Stomach smooth muscle (tissue), 2 donors: ENCODE results near the gene UBXN11.
A peak's percentile ranks its signal among the peaks of the same experiment; 100 is the strongest.

ENCODE experiments used
- H3K27ac ChIP-seq: one replicate; pipeline ENCODE4 v1.7.0; 2013; ENCODE audit warnings: mild to moderate bottlenecking, low read length, inconsistent platforms
- H3K27me3 ChIP-seq, 2 donors: one replicate each; pipeline ENCODE4 v1.7.0; 2013; ENCODE audit warnings: low read length in 2 of 2; ENCODE audit not compliant: insufficient read depth in 2 of 2, control insufficient read depth in 1 of 2
- H3K36me3 ChIP-seq, 2 donors: one replicate each; pipeline ENCODE4 v1.7.0; 2013; ENCODE audit warnings: low read length in 2 of 2; ENCODE audit not compliant: control insufficient read depth in 2 of 2, insufficient read depth in 2 of 2
- H3K4me1 ChIP-seq: one replicate; pipeline ENCODE4 v1.7.0; 2013; ENCODE audit warnings: low read length; ENCODE audit not compliant: control insufficient read depth, insufficient read depth
- H3K4me3 ChIP-seq, 2 donors: one replicate each; pipeline ENCODE4 v1.7.0; 2013; ENCODE audit warnings: low read length in 2 of 2
- H3K9ac ChIP-seq, 2 donors: one replicate each; pipeline ENCODE4 v1.7.0; 2013; ENCODE audit warnings: low read length in 2 of 2, mild to moderate bottlenecking in 1 of 2
- H3K9me3 ChIP-seq, 2 donors: one replicate each; pipeline ENCODE4 v1.7.0; 2013; ENCODE audit warnings: low read length in 2 of 2; ENCODE audit not compliant: control insufficient read depth in 2 of 2
- donor health status: healthy.
- donor health status: Pancreatic carcinoma.

UBXN11 gene

GRCh38 chr1:26277261-26277661 lies 29.2 kb downstream of the UBXN11 start:
- Histone ChIP-seq H3K9me3 (no peaks in the 10 kb centered on the region), H3K36me3 (peaks cover 0 to 2% of the 10 kb centered on the region in 2 donors), H3K9ac (no peak overlapping the region), H3K27ac (peak overlapping the region; percentile 37), H3K27me3 (no peaks in the 10 kb centered on the region), H3K4me3 (no peak overlapping the region), H3K4me1 (peaks cover 58% of the 10 kb centered on the region)

DNA sequence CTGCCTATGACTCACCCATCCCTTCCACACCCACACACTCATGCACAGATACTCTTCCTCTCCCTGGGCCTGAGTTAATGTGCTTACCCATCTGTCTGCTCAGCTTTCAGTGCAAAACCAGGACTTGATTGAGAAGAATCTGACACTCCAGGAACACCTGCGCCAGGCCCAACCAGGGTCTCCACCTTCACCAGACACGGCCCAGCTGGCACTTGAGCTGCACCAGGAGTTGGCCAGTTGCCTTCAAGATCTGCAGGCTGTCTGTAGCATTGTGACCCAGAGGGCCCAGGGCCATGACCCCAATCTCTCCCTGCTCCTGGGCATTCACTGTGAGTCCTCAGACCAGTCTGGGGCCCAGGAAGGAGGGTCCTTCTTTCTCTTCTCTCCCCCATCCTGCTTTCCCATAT lies 30.0 kb downstream of the UBXN11 start:
- H3K4me3 ChIP-seq = peak overlapping the region in 1 of 2 donors; percentile 15
- peaks cover 0 to 7% of the 10 kb centered on the region in 2 donors for H3K36me3 ChIP-seq
- no peaks in the 10 kb centered on the region for H3K27me3 ChIP-seq
- peak overlapping the region in 1 of 2 donors; percentile 47 for H3K9ac ChIP-seq
- peak overlapping the region; percentile 73 for H3K27ac ChIP-seq
- no peaks in the 10 kb centered on the region for H3K9me3 ChIP-seq
- H3K4me1 ChIP-seq = peaks cover 51% of the 10 kb centered on the region

DNA sequence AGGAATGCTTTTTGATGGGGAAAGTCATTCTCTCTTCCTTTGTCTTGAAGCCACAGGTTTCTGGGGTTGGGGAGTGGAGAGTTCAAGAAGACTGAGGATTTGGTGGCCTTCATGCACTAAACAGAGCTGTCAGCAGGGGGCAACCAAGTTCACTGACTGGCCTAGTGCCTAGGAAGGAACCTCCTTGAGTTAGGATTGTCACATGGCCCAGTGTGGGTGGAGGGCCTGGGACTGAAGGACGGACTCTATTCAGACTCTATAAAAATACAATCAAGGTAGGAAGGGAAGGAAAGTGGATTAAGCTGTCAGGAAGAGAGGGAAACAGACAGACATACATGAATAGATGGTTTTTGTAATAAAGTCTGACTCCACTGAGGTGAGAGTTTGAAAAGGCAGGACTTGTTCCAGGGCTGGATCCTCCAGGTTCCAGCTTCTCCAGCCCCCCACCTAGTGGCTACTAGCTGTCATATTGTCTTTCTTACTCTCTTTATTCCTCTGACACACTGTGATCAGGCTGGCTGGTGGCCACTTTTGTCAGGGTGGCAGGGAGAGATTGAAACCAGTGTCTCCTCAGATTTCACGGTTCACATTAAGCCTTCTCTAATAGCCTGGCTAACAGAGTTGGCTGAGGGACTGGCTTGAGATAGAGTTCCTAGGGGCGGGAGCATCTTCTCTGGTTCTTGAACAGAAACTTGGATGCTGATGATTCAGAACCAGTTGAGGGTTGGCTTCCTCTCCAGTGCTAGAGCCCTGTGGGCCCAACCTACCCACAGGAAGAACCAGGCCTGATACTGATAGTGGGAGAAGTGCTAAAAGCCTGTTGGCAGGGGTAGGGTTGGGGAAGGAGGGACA lies 30.6 kb downstream of the UBXN11 start:
- H3K4me3 ChIP-seq = peak overlapping the region in 1 of 2 donors; percentile 40
- H3K27me3 ChIP-seq = no peaks in the 10 kb centered on the region
- peak overlapping the region; percentile 73 for H3K27ac ChIP-seq
- peak overlapping the region; percentile 19 to 47 for H3K9ac ChIP-seq
- no peaks in the 10 kb centered on the region for H3K9me3 ChIP-seq
- H3K4me1 ChIP-seq = peaks cover 45% of the 10 kb centered on the region
- peaks cover 0 to 9% of the 10 kb centered on the region in 2 donors for H3K36me3 ChIP-seq

DNA sequence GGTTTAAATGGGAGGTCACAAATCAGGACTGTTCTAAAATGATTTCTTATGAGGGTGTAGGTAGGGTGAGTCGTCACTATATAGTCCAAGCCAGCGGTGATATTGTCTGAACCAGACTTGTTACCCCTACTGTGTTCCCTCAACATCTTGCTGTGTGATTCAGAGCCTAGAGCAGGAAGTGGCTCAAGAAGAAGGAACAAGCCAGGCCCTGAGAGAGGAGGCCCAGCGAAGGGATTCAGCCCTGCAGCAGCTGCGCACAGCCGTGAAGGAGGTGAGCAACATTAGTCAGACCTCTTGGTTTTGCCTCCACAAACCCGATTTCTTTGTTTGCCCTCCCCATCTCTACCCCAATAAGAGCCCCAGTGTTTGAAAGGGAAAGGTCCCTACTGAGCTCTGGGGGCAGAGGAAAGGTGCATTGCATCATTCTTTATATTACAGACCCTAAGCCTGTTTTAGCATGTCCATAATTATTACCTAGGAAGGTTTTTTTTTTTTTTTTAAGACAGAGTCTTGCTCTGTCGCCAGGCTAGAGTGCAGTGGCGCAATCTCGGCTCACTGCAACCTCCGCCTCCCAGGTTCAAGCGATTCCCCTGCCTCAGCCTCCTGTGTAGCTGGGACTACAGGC lies 31.5 kb downstream of the UBXN11 start:
- Histone ChIP-seq H3K4me3 (no peak overlapping the region), H3K27me3 (no peaks in the 10 kb centered on the region), H3K27ac (no peak overlapping the region), H3K36me3 (peaks cover 0 to 10% of the 10 kb centered on the region in 2 donors), H3K9ac (no peak overlapping the region), H3K9me3 (no peaks in the 10 kb centered on the region), H3K4me1 (peaks cover 36% of the 10 kb centered on the region)

GRCh38 chr1:26269198-26269550 lies 37.3 kb downstream of the UBXN11 start:
- no peaks in the 10 kb centered on the region for H3K27me3 ChIP-seq
- peaks cover 0 to 17% of the 10 kb centered on the region in 2 donors for H3K36me3 ChIP-seq
- no peaks in the 10 kb centered on the region for H3K4me1 ChIP-seq
- H3K9me3 ChIP-seq = no peaks in the 10 kb centered on the region
- H3K9ac ChIP-seq = no peak overlapping the region
- no peak overlapping the region for H3K4me3 ChIP-seq
- no peak overlapping the region for H3K27ac ChIP-seq

DNA sequence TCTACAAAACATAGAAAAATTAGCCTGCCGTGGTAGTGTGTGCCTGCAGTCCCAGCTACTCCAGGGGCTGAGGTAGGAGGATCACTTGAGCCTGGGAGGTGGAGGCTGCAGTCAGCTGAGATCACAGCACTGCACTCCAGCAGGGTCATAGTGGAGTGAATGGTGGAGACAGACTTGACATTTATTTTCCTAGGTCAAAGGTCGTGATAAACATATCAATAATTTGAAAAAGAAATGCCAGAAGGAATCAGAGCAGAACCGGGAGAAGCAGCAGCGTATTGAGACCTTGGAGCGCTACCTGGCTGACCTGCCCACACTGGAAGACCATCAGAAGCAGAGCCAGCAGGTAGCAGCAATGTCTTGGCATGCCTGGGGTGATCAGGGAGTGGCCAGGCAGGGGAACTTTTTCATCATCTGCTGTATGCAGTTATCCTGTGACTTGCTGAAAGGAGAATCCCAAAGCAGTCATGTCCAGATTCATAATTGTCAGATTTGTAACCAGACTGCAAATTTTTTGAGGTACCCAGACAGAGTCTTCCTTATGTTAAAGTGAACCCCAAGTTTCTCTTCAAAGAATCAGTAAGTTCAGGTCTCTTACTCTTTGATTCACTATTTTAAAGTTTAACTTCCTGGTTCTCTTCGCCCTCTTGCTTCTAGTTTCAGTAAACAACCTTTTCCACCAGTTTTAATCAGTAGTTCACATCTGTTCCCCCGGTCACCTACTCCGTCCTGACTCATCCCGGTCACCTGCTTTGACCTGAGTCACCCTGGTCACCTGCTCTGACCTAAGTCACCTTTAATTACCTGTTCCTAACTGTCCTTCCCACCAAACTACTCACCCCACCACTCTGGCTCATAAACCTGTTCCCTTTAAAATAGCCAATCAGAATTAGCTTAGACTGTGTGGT lies 37.9 kb downstream of the UBXN11 start:
- H3K9me3 ChIP-seq = no peaks in the 10 kb centered on the region
- H3K4me1 ChIP-seq = no peaks in the 10 kb centered on the region
- H3K4me3 ChIP-seq = no peak overlapping the region
- H3K27ac ChIP-seq = no peak overlapping the region
- peaks cover 0 to 20% of the 10 kb centered on the region in 2 donors for H3K36me3 ChIP-seq
- H3K27me3 ChIP-seq = no peaks in the 10 kb centered on the region
- no peak overlapping the region for H3K9ac ChIP-seq

DNA sequence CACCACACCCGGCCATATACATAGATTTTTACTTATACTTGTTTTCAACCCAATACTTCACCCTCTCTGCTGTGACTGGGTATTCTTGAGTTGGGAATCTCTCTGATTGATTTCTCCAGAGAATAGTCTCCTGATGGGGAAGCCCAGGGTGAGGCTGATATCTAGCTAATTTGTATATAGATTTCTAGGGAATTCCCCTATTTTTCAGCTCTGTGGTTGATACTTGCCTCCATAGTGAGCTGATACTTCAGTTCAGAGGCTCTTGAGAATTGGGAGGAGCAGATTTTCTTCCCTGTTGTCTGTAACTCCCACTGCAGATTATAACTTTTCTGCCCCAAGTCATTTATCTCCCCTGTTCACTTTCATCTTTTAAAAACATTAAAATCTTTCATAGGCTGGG lies 41.0 kb downstream of the UBXN11 start:
- H3K9me3 ChIP-seq = no peaks in the 10 kb centered on the region
- H3K4me3 ChIP-seq = no peak overlapping the region
- H3K27ac ChIP-seq = no peak overlapping the region
- H3K27me3 ChIP-seq = no peaks in the 10 kb centered on the region
- H3K9ac ChIP-seq = no peak overlapping the region
- no peaks in the 10 kb centered on the region for H3K4me1 ChIP-seq
- peaks cover 0 to 14% of the 10 kb centered on the region in 2 donors for H3K36me3 ChIP-seq

DNA sequence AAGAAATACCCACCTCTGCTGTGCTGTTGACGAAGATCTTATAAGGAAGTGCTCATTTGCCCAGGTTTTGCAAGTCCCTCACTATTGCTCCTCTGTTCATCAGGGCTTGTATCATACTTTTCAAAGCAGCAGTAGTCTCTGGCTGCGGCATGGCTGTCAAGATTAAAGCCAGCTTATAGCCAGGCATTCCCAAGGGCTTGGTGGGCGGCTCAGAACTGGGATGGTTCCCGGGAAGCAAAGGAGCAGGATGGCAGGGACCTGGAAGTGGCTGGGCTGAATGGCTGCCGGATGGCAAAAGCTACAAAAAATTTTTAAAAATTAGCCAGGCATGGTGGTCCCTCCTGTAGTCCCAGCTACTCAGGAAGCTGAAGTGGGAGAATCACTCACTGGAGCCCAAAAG lies 43.2 kb downstream of the UBXN11 start:
- H3K27ac ChIP-seq = no peak overlapping the region
- H3K36me3 ChIP-seq = peaks cover 2 to 20% of the 10 kb centered on the region in 2 donors
- H3K27me3 ChIP-seq = no peaks in the 10 kb centered on the region
- no peaks in the 10 kb centered on the region for H3K9me3 ChIP-seq
- H3K9ac ChIP-seq = no peak overlapping the region
- no peak overlapping the region for H3K4me3 ChIP-seq
- H3K4me1 ChIP-seq = no peaks in the 10 kb centered on the region

DNA sequence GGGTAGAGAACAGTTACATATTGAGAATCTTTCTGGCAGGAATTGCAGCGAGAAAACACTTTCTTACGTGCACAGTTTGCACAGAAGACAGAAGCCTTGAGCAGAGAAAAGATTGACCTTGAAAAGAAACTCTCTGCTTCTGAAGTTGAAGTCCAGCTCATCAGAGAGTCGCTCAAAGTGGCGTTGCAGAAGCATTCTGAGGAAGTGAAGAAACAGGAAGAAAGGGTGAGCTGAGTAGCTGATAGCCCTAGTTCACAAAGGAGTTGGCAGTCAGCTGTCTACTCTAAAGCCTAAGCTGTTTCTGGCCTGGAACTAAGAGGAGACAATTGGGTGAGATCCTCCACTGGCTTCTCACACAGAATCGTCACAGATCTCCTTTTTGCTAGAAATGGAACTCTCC lies 46.9 kb downstream of the UBXN11 start:
- Histone ChIP-seq H3K27ac (no peak overlapping the region), H3K36me3 (peaks cover 6 to 31% of the 10 kb centered on the region in 2 donors), H3K9me3 (no peaks in the 10 kb centered on the region)

GRCh38 chr1:26259005-26259404 lies 47.4 kb downstream of the UBXN11 start:
- Histone ChIP-seq H3K9me3 (no peaks in the 10 kb centered on the region), H3K4me1 (no peaks in the 10 kb centered on the region), H3K27ac (no peak overlapping the region), H3K4me3 (no peak overlapping the region), H3K9ac (no peak overlapping the region), H3K27me3 (no peaks in the 10 kb centered on the region), H3K36me3 (peaks cover 6 to 30% of the 10 kb centered on the region in 2 donors)

More for the DNA sequence above, 46.9 kb downstream of the UBXN11 start:
- Histone ChIP-seq H3K4me3 (no peak overlapping the region), H3K27me3 (no peaks in the 10 kb centered on the region), H3K4me1 (no peaks in the 10 kb centered on the region), H3K9ac (no peak overlapping the region)
